T follicular helper cell (primary cell): Measurements from ENCODE around the gene BCAS2.
A peak's percentile ranks its signal among the peaks of the same experiment; 100 is the strongest.
"Not testable (repeated sequence)": the region's sequence is repeated elsewhere in the genome, so short reads cannot be mapped to it uniquely, and the experiment has no call there.

Experiments
- DNase-seq: peaks from one replicate; pipeline ENCODE4 v3.0.0-alpha.2; 2020; ENCODE audit warnings: low read depth
- total RNA-seq, 2 experiments: gene quantifications; one replicate each; lab custom pipeline; 2026; lab: John Stamatoyannopoulos, UW

BCAS2 gene
- 51.6 to 94.6 reads per million in 2 experiments for total RNA-seq

DNA sequence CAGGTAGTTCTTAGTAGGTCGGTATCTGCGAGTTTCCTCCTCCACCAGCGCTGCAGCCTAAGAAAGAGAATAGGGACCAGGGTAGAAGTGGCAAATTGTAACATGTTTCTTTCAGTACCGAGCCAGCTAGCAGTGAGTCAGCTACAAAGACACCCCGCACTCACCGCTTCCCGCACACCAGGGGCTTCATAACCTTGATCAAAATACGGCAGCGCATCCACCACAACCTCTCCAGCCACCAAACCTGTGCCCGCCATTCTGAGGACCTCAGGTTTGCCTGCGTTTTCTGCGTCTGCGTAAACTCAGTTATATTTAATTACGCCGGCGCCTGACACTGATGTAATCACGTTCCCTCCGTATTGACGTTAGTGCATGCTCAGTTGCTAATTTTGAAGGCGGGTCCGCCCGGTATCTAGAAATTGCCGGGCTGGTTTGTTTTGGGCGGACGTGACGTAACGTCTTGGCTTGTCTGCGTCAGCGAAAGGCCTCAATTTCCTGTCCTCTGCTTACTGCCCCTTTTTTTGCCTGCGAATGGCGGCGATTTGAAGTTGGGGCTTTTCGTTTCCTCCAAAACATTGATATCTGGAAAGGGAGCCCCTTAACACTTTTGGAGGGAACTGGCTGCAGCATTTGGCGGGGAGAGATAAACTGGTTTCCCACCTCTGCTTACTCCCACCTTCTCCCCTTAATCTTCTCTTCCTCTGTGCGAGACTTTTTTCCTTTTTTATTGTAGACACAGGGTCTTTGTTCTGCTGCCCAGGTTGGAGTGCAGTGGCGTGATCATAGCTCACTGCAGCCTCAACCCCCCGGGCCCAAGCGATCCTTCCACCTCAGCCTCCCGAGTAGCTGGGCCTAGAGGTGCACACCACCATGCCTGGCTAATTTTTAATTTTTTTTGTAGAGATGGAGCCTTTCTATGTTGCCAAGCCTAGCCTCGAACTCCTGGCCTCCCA is at the start of gene BCAS2:
Gene BCAS2 (minus strand): TSS at position 281 of the 953 bp plus-strand sequence. CDS start 24 bp downstream, at position 257.
- DNase-seq, result peak; percentile 93

DNA sequence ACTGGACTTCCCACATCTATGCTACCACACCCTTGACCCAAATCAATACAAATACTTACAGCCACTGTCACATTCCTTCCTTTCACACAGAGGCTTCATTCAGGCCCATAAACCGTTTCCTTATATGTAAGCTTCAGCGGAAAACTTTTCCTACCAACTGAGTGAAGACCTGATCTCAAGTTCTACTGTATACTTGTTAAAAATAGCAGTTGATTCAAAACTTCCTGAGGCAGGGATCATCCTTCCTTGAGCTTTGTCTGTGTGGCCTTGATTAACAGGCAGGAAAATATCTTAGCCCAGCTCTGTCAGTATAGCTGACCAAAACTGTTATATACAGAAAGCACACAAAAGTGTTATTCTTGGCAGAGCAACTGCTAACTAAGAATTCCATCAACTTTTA is 45.7 kb upstream of the BCAS2 start:
- no peak for DNase-seq

DNA sequence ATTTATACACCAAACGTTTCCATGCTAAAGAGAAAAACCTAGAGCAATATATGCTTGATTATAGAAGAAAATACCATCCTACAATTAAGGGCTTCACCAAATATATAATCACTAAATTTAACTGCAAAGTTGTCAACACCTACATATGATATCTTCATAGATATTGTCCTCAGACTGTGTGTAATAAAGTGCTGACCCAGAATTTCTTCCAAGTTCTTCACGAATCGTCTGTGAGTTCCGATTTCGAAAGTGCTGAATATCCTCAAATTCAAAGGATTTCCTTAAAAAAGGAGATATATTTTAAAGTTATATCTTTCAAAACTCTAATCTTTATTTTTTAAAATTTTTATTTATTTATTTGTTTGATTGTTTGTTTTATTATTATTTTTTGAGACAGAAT is 41.9 kb upstream of the BCAS2 start:
- DNase-seq, result no peak

DNA sequence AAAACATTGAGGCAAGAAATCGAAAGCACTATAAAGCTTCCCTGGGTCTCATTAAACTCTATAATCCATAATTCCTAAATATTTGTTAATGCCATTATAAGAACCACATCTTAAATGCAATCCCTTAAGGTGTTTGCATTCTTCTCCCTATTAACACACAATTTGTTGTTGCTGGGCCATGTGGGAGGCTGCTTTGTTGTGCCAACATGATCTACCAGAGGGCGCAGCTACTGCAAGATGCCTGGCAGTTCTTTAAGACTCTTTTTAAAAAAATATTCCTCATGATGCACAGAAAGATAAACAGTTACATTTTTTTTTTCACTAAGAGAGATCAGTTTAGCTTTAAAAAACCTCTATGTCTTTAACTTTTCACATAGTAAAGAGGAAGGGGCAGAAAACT is 39.0 kb upstream of the BCAS2 start:
- no peak for DNase-seq

DNA sequence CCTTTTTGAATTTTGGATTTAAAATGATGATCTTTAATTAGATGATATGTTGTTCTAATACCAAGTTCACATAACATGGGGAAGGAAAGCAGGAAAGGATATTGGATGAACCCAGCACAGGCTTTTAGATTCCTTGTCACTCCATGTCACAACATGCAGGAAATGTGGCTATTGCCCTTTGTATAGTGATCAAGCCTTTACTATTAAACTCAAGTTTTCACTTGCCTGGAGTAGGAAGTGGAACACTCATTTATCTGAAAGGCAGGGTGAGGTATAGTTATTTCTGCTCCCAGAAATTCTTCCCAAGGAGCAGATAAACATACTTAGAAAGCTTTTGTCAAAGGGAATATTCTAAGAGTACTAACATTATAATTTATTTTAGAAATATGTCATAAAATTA is 37.2 kb upstream of the BCAS2 start:
- DNase-seq, result no peak

DNA sequence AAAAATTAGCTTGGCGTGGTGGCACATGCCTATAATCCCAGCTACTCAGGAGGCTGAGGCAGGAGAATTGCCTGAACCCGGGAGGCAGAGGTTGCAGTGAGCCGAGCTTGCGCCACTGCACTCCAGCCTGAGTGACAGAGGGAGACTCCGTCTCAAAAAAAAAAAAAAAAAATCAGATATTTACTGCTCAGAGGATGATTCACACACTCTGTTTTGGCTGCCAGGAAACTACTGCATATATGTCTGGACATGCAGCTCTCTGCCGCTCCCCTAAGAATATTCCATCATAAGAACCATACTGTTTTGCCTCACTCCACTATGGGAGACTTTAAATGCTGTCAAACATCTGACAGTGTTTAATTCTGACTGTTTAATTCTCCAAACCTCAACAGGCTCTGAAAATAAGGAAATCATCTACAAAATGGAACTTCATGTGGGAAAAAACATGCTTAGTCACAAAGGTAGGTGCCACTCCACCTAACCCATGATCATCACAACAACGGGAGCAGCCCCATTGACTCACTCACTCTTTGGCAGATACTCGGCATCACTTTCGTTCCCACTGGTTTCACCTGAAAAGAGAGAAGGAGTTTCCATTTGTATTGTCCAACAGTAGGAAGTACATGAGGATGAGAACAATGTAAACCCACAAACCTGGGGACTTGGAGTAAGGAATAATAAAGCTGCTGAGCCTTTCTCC is 29.3 kb upstream of the BCAS2 start:
- no peak for DNase-seq

DNA sequence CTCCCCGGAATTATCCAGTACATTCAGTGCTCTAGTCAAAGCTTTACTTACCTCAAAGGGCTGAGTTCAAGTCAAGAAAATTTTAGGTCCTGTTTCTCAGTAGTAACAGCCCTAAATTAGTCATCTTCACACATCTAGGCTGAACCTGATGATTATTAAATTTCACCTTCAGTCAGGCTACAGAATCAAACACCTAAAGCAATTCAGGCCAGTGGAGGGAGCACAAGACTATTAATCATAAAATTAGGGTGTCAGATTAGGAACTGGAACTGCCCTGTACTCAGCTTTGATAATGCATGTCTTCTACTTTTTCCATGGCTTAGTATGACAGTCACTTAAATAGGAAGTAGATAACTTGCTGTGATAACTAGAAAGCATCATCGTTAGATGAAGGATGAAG is 28.4 kb upstream of the BCAS2 start:
- DNase-seq, result no peak

DNA sequence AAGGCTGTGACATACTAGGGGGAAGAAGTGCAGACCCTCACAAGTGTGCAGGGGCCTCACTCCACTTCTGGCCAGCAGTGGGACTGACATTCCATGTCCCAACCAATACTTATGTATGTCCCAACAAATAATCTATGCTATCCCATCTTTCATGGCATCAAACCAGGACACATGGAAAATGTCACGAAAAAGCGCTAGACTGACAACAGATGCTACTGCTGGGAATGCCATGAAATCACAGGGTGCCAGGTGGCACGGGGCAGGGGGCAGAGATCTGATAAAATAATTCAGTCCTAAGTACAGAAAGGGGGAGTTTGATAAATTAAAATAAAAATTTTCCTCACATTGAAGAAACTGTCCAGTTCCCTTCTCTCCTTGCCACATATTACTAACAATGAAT is 27.6 kb upstream of the BCAS2 start:
- no peak for DNase-seq

DNA sequence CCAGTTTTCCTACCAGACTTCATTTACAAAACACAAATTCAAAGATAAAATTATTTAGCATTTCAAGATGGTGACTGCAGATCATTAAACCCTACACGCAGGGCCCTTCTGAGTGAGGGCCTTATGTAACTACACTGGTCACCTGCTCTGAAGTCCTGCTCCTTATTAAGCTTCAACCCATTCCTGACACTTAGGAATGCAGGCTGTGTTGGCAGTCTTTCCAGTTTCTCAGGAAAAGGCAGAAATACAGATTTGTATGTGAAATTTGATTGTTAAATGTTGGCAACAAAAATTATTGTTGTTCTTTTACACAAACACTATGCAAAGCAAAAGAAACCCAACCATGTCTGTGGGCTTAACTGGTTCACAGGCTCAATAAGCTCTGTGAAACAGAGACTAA is 25.8 kb upstream of the BCAS2 start:
- DNase-seq, result no peak

DNA sequence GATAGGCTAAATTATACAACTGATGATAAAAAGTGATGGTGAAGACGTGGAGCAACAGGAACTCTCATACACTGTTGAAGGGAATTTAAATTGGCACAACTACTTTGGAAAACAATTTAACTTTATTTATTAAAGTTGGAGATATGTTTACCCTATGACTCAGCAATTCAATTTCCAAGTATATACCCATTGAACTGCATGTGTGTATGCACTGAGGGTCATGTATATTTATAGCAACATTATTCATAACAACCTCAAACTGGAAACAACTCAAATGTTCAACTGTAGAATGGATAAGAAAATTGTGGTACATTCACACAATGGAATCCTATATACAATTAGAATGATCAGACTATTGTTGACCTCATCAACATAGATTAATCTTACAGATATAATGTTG is 16.5 kb upstream of the BCAS2 start:
- no peak for DNase-seq

DNA sequence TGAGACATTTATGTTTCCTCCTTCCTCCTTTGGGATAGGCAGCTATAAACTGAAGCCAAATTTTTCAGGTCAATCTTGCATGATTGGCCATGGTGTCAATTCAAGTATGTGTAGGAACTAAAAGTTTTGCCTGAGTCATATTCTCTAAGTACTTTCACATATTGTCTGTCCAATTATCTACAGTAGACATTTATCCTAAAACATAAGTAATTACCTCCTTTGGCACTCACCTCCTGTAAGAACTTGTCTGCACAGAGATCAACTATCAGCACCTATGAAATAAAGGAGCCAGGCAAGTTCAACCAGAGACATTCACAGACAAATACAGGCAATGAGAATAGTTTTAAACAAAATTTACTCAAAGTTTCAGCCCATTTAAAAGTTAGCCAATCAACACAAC is 14.2 kb upstream of the BCAS2 start:
- no peak for DNase-seq

DNA sequence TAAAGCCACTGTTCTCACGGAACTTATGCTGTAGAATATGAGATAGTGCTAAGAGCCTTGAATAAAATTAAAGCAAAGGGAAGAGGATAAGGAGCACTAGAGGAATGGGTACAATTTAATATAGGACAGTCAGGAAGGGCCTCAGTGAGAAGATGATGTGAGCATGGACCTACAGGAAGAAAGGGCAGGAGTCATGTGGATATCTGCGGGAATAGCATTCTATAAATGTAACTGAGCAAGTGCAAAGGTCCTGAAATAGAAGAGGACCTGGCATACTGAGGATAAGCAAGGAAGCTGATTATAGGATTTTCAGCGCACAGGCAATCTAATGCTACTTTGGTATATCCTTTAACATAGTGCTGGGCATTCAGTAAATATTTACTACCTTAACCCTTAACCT is 12.6 kb upstream of the BCAS2 start:
- no peak for DNase-seq

DNA sequence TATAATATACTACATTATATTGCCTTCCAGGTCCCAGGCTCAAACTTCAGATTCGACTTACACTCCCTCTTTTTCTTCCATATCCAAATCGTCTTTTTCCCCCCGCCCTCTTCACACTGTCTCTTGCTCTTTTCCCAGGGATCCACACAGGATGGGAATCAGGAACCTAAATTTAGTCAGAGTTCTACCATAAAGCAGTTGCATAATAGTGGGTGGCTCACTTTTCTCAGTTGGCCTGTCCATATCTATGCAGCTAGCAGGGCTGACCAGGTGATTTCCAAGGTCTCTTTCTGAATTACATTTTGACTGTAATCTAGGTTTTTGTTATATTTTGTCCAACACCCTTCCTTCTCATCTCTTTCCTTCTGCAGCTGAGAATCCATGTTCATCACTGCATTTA is 7.7 kb upstream of the BCAS2 start:
- DNase-seq, result no peak

DNA sequence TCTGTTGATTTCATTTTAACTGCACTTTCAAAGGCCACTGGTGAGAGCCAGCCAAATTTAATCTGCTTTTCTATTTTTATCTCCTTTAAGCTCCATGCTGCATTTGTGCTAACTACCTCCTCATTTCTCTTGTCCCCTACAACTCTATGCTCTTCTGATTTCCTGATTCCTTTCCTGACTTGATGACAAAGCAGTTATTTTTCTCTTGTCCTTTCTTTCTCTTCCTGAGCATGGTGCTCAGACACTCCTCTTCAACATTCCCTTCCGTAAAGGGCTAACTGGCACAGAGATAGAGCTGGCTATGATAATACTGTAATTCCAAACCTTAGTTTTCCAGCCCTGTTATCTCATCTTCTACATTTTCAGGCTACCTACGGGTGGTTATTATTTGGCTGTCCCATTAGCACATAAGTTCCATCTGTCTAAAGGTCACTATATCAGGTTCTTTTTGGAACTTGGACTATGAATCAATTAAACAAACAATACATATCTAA is 6.8 kb upstream of the BCAS2 start:
- DNase-seq, result no peak

DNA sequence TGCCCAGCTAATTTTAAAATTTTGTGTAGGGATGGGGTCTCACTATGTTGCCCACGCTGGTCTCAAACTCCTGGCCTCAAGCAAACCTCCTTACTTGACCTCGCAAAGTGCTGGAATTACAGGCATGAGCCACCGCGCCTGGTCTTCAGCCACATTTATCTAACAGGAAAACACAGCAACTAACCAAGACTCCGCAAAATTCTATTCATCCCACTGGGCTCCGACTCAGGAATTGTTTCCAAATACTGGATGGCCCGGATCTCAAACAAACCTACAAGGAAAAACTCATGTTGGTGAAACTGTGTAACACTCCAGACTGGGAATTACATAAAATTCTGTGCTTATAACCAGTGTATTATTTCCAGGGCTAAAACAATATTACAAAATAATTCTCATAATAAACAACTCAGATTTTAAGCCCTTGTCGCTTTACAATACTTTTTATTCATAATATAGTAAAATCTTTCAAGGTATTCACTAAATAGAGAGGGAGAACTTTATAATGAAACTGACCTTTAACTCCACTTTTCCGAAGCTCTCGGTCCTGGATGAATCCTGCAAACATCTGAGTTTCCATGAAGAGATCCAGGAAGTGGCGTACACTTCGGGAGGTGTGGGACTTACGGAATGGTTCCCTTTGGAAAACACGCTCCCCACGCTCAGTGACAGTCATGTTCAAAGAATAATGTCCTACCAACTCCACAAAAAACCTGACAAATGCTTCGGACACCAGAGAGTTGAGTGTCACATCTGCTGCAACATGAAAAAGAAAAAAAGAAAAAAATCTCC is 6.0 kb upstream of the BCAS2 start:
- DNase-seq, result no peak

DNA sequence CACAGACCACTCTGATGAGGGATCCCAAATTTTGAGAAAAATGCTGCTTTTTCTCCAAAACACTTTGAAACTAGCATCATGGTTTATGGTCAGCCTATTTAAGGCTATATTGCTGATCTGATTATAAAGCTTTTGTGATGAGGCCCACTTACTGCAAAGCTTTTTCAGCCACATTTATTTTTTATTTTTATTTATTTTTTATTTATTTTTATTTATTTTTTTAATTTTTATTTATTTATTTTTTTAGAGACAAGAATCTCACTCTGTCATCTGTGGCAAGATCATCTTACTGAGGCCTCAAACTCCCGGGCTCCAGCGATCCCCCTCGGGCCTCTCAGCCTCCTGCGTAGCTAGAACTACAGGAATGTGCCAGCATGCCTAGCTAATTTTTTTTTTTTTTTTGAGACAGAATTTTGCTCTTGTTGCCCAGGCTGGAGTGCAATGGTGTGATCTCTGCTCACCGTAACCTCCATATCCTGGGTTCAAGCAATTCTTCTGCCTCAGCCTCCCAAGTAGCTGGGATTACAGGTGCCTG is 5.2 kb upstream of the BCAS2 start:
- no peak for DNase-seq

DNA sequence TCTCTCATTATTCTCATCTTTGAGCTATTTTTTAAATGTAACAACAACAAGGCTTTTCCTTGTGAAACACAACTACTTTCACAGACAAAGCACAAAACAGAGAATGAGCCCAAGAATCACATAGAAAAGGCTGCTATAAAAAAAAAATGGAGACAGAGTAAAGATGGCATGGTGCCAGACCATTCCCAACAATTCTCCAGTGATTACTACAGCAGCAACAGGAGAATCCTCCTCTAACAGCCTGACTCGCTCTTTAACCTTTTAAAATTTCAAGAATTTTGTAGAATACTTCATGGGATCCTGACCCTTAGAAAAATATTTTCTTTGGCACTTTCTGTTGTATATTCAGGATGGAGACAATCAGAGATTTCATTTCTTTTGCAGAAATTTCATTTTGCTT is 3.8 kb upstream of the BCAS2 start:
- no peak for DNase-seq

DNA sequence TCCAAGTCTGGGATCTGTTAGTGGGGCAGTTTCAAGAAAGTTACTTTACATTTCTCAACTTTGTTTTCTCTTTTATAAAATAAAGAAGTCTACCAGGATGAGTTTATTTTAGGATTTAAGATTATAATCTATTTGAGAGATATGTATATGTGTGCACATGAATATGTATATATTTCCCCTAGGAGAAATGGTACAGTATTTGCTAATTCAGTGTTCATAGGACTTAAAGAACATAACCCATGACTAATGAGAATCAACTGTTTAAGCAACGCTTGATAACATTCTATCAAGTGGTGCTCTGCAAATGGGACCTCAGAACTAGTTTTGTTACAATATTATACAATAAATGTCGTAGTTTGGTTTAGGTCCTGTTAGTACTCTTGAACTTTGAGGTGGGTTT is 7.0 kb downstream of the BCAS2 start:
- DNase-seq, result no peak

DNA sequence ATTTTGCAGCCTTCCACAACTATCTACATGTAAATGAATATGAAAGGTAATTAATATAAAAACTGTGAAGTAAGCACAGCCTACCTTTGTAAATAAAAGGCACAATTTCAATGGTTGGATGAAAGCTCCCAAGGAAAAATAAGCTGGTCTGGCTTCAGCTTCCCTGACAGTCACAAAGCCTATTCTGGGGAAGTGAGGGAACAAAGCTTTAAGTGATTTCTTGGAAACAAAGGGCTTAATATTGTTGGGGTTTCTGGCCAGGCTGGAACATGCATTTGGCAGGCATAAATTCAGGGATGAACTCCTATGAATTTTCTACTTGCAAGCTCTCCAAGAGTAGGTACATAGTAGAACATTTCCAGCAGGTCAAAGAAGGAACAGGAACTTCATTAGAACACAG is 17.3 kb downstream of the BCAS2 start:
- DNase-seq, result no peak

DNA sequence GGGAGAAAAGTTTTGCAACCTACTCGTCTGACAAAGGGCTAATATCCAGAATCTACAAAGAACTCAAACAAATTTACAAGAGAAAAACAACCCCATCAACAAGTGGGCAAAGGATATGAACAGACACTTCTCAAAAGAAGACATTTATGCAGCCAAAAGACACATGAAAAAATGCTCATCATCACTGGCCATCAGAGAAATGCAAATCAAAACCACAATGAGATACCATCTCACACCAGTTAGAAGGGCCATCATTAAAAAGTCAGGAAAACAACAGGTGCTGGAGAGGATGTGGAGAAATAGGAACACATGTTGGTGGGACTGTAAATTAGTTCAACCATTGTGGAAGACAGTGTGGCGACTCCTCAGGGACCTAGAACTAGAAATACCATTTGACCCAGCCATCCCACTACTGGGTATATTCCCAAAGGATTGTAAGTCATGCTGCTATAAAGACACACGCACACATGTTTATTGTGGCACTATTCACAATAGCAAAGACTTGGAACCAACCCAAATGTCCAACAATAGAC is 18.4 kb downstream of the BCAS2 start:
- DNase-seq, result not testable (repeated sequence)

DNA sequence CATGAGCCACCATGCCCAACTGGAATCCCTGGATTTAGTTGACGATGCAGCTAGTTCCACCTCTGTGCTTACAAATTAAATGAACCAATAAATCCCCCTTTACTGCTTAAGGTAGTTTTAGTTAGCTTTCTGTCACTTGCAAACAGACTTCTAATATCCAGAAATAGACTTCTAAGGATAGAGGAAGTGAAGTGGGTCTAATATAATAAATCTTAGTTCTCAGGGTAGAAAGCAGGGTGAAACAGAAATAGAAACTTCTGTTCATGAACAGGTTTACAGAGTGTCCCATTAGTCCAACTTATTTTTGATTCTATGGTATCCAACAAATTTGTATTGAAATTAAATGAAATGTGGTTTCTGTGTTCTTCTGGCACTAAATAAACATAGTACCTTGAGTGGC is 20.1 kb downstream of the BCAS2 start:
- DNase-seq, result no peak

DNA sequence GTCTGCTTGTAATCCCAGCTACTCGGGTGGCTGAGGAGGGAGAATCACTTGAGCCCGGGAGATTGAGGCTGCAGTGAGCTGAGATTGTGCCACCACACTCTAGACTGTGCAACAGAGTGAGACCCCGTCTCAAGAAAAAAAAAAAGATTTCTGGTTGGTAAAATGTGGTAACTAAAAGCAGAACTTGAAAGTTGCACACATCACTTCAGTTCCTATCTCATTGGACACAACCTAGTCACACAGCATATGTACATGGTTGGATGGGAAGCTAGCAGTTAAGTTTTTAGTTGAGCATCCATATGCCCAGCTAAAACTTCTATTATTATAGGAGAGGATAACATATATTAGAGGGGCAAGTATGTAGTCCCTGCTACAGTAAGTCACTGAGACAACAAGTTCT is 22.1 kb downstream of the BCAS2 start:
- no peak for DNase-seq
